NCI-H1092 treated with DMSO at 0.1 percent for 48 hours (cell line): ENCODE results near the gene CARNS1.

Source experiments
- DNase-seq: peaks from one replicate; lab custom pipeline; 2025; lab: John Stamatoyannopoulos, UW

Gene CARNS1

GRCh38 chr11:67441098-67441563 lies 25.7 kb downstream of the CARNS1 start:
- DNase-seq: no peak

- no peak for DNase-seq
These were observed 26.4 kb downstream of the CARNS1 start for GRCh38 chr11:67441731-67442351.

- no peak for DNase-seq
These were observed 27.3 kb downstream of the CARNS1 start for GRCh38 chr11:67442504-67443404.

GRCh38 chr11:67445515-67445914 lies 30.0 kb downstream of the CARNS1 start:
- DNase-seq: no peak

- no peak for DNase-seq
These were observed 32.7 kb downstream of the CARNS1 start for GRCh38 chr11:67448220-67448609.

GRCh38 chr11:67449116-67449844 lies 33.8 kb downstream of the CARNS1 start:
- DNase-seq: no peak

GRCh38 chr11:67450796-67451657 lies 35.5 kb downstream of the CARNS1 start:
- no peak for DNase-seq

- DNase-seq: no peak
These were observed 36.1 kb downstream of the CARNS1 start for GRCh38 chr11:67451658-67451976.

GRCh38 chr11:67452141-67452952 lies 36.9 kb downstream of the CARNS1 start, which contains the start of gene GPR152:
Gene GPR152, minus strand, starts transcription at chr11:67452729. Its CDS starts 5 bp downstream, at chr11:67452724.
- peak; percentile 64 for DNase-seq

- DNase-seq: no peak
These were observed 38.6 kb downstream of the CARNS1 start for GRCh38 chr11:67453816-67454732.

GRCh38 chr11:67455054-67455453 lies 39.6 kb downstream of the CARNS1 start, which contains the start of gene CABP4:
Gene CABP4, plus strand, starts transcription at chr11:67455354. Its CDS starts 70 bp downstream, at chr11:67455424.
- no peak for DNase-seq

- DNase-seq: no peak
These were observed 40.7 kb downstream of the CARNS1 start for GRCh38 chr11:67456068-67456705.

GRCh38 chr11:67457453-67457852 lies 42.0 kb downstream of the CARNS1 start:
- DNase-seq: no peak

GRCh38 chr11:67458266-67458665 lies 42.8 kb downstream of the CARNS1 start:
- DNase-seq: no peak

GRCh38 chr11:67463186-67463585 lies 47.7 kb downstream of the CARNS1 start:
- no peak for DNase-seq

- DNase-seq: no peak
These were observed 48.4 kb downstream of the CARNS1 start for GRCh38 chr11:67463680-67464410.

- peak; percentile 88 for DNase-seq
These were observed 49.1 kb downstream of the CARNS1 start for GRCh38 chr11:67464411-67465188.

GRCh38 chr11:67465189-67465510 lies 49.7 kb downstream of the CARNS1 start:
- DNase-seq: no peak
